Measurements from ENCODE around the gene CENPP.

GRCh38 chr9:92506184-92506857 is 180.6 kb downstream of the CENPP start:
- no peak for TF ChIP-seq EZH2 (IDR thresholded peaks at IDR 0.05)
- no peak for TF ChIP-seq POLR2AphosphoS5 (IDR thresholded peaks at IDR 0.05; ENCODE audit: borderline replicate concordance, low read depth, low read length)

Measured in SK-N-MC (cell line).